PFSK-1 (cell line): ENCODE results near the gene DNAJB5. TPM values are rescaled to one million over a fixed set of nuclear protein-coding genes. Genes with fewer than 3 reads are reported as not detected.

ENCODE experiments used
- FOXP2 ChIP-seq: optimal IDR thresholded peaks from 2 replicates; pipeline ENCODE3; 2011; ENCODE audit warnings: borderline replicate concordance, control low read depth, inconsistent platforms; ENCODE audit not compliant: insufficient read depth; ENCODE audit errors: extremely low read length, extremely low read depth
- POLR2AphosphoS5 ChIP-seq: IDR thresholded peaks from 2 replicates; pipeline ENCODE4 v1.6.1; 2012; ENCODE audit warnings: low read depth, mild to moderate bottlenecking, control low read depth, low read length, moderate library complexity
- SIN3A ChIP-seq: IDR thresholded peaks from 2 replicates; pipeline ENCODE4 v1.6.1; 2012; ENCODE audit warnings: mild to moderate bottlenecking, low read length, moderate library complexity, borderline replicate concordance; ENCODE audit not compliant: insufficient read depth
- TAF1 ChIP-seq: IDR thresholded peaks from 2 replicates; pipeline ENCODE4 v1.6.1; 2012; ENCODE audit warnings: low read length, control low read depth, borderline replicate concordance; ENCODE audit not compliant: insufficient read depth
- polyA plus RNA-seq: library from polyadenylated mRNA; unstranded; fragments of >200 nt; gene quantifications from one replicate; pipeline ENCODE4 v1.2.1, GENCODE V29; 2012; ENCODE audit warnings: low read depth, missing spikeins; ENCODE audit not compliant: insufficient read length
- TF ChIP-seq, protein P1 (sequence below), 2 experiments: IDR thresholded peaks; 2 replicates each; pipeline versions ENCODE4 v1.6.1 to v1.8.0; 2011 to 2012; ENCODE audit warnings: low read depth in 2 of 2, low read length in 2 of 2, control low read depth in 1 of 2, inconsistent platforms in 1 of 2, mild to moderate bottlenecking in 1 of 2, moderate library complexity in 1 of 2; ENCODE audit not compliant: insufficient read depth in 1 of 2

DNAJB5 gene
- polyA plus RNA-seq: 3.6 TPM

GRCh38 chr9:34989003-34989945 lies at the start of gene DNAJB5:
Gene DNAJB5, plus strand, starts transcription at chr9:34989745. Its CDS starts 886 bp downstream, at chr9:34990631.
- TF ChIP-seq TAF1 (no peak), SIN3A (no peak), POLR2AphosphoS5 (no peak), FOXP2 (no peak)
- TF ChIP-seq, protein P1, sequence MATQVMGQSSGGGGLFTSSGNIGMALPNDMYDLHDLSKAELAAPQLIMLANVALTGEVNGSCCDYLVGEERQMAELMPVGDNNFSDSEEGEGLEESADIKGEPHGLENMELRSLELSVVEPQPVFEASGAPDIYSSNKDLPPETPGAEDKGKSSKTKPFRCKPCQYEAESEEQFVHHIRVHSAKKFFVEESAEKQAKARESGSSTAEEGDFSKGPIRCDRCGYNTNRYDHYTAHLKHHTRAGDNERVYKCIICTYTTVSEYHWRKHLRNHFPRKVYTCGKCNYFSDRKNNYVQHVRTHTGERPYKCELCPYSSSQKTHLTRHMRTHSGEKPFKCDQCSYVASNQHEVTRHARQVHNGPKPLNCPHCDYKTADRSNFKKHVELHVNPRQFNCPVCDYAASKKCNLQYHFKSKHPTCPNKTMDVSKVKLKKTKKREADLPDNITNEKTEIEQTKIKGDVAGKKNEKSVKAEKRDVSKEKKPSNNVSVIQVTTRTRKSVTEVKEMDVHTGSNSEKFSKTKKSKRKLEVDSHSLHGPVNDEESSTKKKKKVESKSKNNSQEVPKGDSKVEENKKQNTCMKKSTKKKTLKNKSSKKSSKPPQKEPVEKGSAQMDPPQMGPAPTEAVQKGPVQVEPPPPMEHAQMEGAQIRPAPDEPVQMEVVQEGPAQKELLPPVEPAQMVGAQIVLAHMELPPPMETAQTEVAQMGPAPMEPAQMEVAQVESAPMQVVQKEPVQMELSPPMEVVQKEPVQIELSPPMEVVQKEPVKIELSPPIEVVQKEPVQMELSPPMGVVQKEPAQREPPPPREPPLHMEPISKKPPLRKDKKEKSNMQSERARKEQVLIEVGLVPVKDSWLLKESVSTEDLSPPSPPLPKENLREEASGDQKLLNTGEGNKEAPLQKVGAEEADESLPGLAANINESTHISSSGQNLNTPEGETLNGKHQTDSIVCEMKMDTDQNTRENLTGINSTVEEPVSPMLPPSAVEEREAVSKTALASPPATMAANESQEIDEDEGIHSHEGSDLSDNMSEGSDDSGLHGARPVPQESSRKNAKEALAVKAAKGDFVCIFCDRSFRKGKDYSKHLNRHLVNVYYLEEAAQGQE (IDR thresholded peaks at IDR 0.05; ENCODE audit: insufficient read depth in 1 of 2, low read depth in 2 of 2, low read length in 2 of 2): no peak

DNA sequence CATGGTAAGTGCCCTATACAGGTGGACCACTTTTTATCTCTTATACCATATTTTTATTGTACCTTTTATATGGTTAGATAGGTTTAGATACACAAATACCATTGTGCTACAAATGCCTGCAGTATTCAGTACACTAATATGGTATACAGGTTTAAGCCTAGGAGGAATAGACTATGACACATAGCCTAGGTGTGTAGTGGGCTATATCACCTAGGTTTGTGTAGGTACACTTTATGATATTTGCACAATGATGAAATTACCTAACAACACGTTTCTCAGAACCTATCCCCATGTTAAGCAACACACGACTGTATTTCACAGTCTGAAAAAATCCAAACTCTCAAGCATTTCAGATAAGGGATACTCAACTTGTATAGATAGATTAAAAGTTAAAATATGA lies 41.1 kb upstream of the DNAJB5 start:
- TF ChIP-seq FOXP2 (no peak), POLR2AphosphoS5 (no peak), SIN3A (no peak), TAF1 (no peak)
- TF ChIP-seq, protein P1 (IDR thresholded peaks at IDR 0.05; ENCODE audit: insufficient read depth in 1 of 2, low read depth in 2 of 2, low read length in 2 of 2): no peak

DNA sequence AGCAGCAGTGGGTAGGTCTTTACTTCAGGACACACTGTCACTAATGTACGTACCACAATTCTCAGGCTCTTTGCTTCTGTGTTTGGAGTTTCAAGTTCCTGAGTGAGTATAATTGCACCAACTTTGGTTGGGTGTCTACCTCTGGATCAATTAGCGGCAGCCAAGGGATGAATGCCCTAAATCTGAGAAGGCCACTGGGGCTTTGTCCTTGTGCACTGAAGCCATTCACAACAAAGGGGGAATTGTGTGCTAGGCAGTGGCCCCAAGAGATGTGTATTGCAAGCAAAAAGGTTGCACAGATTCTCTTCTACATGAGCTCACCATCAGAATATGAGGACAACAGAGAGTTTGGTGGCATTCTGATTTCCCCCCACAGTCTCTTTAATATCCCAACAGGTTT lies 35.3 kb upstream of the DNAJB5 start:
- TF ChIP-seq TAF1 (no peak), FOXP2 (no peak)
- TF ChIP-seq, protein P1 (IDR thresholded peaks at IDR 0.05; ENCODE audit: insufficient read depth in 1 of 2, low read depth in 2 of 2, low read length in 2 of 2): no peak

GRCh38 chr9:34956648-34957047 lies 32.9 kb upstream of the DNAJB5 start:
- TF ChIP-seq TAF1 (no peak), FOXP2 (no peak), POLR2AphosphoS5 (no peak), SIN3A (no peak)
- TF ChIP-seq, protein P1 (IDR thresholded peaks at IDR 0.05; ENCODE audit: insufficient read depth in 1 of 2, low read depth in 2 of 2, low read length in 2 of 2): no peak
